Activated T-helper 1 cell treated with anti-CD3 and anti-CD28 coated beads, Interleukin-12 subunit alpha, Interleukin-12 subunit beta, Interleukin-2, Interleukin-4 antibody, amounts not matched to agents 30 ng/mL and 10 ng/mL and 1 ng/mL, durations not matched to agents 14 hours and 24 hours and 36 hours (primary cell): Measurements from ENCODE around the gene AP1AR. TPM values are rescaled to one million over a fixed set of nuclear protein-coding genes. Genes with fewer than 3 reads are reported as not detected.

ENCODE experiments used
- DNase-seq: peaks from one replicate; pipeline ENCODE4 v3.0.0; 2021; ENCODE audit warnings: low spot score
- H3K27ac Mint-ChIP-seq: one replicate; pipeline ENCODE4 v1.8.0; 2021; ENCODE audit warnings: mild to moderate bottlenecking, mixed read lengths
- H3K27me3 Mint-ChIP-seq: one replicate; pipeline ENCODE4 v1.8.0; 2022; ENCODE audit warnings: mild to moderate bottlenecking, moderate library complexity, mixed read lengths; ENCODE audit not compliant: insufficient read depth
- H3K36me3 Mint-ChIP-seq: one replicate; pipeline ENCODE4 v1.8.0; 2021; ENCODE audit warnings: low read depth, mixed read lengths
- H3K4me1 Mint-ChIP-seq: one replicate; pipeline ENCODE4 v1.8.0; 2021; ENCODE audit warnings: low read depth, mixed read lengths
- H3K4me3 Mint-ChIP-seq: one replicate; pipeline ENCODE4 v1.8.0; 2021; ENCODE audit warnings: mild to moderate bottlenecking, moderate library complexity, mixed read lengths
- H3K9me3 Mint-ChIP-seq: one replicate; pipeline ENCODE4 v1.8.0; 2021; ENCODE audit warnings: mixed read lengths
- intact Hi-C: fragments of 100-400 bp; cut with micrococcal nuclease; formaldehyde crosslinking; loops from one replicate; pipeline ENCODE4 v1.15.1; 2024
- total RNA-seq: library from RNA; stranded (reverse); gene quantifications from 2 replicates; pipeline ENCODE4 v1.2.3, GENCODE V29; 2022

Gene AP1AR
- total RNA-seq, 1 donor from 2014 or later = 25.1 TPM

DNA sequence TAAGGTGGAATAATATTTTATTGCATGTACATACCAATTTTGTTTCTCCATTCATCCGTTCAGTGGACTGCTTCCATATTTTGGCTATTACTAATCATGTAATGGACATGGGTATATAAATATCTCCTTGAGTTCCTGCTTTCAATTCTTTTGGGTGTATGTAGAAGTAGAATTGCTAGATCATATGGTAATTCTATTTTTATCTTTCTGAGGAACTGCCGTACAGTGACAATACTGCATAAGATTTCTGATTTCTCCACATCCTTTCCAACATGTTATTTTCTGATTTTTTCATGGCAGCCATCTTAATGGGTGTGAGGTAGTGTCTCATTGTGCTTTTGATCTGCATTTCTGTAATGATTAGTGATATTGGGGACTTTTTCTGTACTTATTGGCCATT, 84.8 kb downstream of the AP1AR start:
- peaks cover 47% of the 10 kb centered on the region for H3K4me1 Mint-ChIP-seq
- DNase-seq = no peak
- no peak overlapping the region for H3K4me3 Mint-ChIP-seq
- no peaks in the 10 kb centered on the region for H3K9me3 Mint-ChIP-seq
- intact Hi-C loops = no loop called here
- H3K36me3 Mint-ChIP-seq = peaks cover 31% of the 10 kb centered on the region
- no peaks in the 10 kb centered on the region for H3K27me3 Mint-ChIP-seq
- H3K27ac Mint-ChIP-seq = peak overlapping the region; percentile 30

DNA sequence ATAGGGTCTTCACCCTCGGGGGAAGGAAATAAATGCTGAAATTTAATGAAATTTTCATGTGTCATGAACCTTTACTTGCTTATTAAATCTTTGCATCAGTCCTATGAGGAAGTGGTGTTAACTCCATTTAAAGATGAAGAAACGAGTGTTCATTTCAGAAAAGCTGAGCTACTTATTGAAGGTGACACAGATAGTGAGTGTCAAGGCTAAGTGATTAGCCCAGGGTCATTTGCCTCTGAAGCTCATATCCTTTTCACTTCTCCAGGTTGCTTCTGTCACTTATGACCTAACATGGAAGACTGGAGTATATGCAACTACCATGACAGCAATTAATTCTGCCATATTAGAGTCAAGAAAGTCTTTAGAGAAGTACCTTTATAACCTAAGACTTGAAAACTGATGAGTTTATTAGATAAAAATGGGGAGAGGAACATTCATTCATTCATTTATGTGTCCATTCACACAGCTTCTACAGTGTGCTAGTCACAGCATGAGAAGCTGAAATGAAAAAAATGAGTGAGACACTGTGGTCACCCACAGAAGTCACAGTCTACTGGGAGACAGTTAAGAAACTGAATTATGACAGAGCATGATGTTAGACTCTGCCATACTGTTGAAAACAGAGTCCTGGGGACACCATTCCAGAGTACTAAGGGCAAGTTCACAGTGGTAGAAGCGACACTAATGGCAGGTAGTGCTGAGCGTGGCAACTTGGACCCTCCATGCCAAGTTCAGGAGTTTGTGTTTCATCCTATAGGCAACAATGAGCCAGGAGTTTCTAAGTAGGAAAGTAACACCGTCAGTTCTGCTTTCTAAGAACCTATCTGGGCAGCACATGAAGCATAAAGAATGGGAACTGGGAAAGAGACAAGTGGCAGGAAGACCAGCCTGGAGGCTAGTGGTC, 86.9 kb downstream of the AP1AR start:
- intact Hi-C loops = loop anchor here (1.0 kb wide), 1 partner anchor 32 kb away; no protein-coding TSS in a partner anchor
- Mint-ChIP-seq H3K4me1 (peaks cover 59% of the 10 kb centered on the region), H3K27me3 (no peaks in the 10 kb centered on the region), H3K27ac (peak overlapping the region; percentile 54), H3K9me3 (no peaks in the 10 kb centered on the region), H3K36me3 (peaks cover 28% of the 10 kb centered on the region), H3K4me3 (no peak overlapping the region)
- no peak for DNase-seq

Other genes with a start within 250 kb of the AP1AR start
- gene FAM241A, start 86.3 kb upstream of the AP1AR start, total RNA-seq = 6.7 and 7.1 TPM in 2 replicates
- gene TIFA, start 54.1 kb downstream of the AP1AR start, total RNA-seq = 33.7 and 34.6 TPM in 2 replicates
- 8.7 and 9.7 TPM in 2 replicates for gene ALPK1, start 65.6 kb downstream of the AP1AR start, total RNA-seq